Measurements from ENCODE around the gene TRAFD1. TPM values are rescaled to one million over a fixed set of nuclear protein-coding genes. Genes with fewer than 3 reads are reported as not detected.
"Not testable (repeated sequence)": the region's sequence is repeated elsewhere in the genome, so short reads cannot be mapped to it uniquely, and the experiment has no call there.

Gene TRAFD1, protein sequence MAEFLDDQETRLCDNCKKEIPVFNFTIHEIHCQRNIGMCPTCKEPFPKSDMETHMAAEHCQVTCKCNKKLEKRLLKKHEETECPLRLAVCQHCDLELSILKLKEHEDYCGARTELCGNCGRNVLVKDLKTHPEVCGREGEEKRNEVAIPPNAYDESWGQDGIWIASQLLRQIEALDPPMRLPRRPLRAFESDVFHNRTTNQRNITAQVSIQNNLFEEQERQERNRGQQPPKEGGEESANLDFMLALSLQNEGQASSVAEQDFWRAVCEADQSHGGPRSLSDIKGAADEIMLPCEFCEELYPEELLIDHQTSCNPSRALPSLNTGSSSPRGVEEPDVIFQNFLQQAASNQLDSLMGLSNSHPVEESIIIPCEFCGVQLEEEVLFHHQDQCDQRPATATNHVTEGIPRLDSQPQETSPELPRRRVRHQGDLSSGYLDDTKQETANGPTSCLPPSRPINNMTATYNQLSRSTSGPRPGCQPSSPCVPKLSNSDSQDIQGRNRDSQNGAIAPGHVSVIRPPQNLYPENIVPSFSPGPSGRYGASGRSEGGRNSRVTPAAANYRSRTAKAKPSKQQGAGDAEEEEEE
- 30.8 TPM for total RNA-seq

DNA sequence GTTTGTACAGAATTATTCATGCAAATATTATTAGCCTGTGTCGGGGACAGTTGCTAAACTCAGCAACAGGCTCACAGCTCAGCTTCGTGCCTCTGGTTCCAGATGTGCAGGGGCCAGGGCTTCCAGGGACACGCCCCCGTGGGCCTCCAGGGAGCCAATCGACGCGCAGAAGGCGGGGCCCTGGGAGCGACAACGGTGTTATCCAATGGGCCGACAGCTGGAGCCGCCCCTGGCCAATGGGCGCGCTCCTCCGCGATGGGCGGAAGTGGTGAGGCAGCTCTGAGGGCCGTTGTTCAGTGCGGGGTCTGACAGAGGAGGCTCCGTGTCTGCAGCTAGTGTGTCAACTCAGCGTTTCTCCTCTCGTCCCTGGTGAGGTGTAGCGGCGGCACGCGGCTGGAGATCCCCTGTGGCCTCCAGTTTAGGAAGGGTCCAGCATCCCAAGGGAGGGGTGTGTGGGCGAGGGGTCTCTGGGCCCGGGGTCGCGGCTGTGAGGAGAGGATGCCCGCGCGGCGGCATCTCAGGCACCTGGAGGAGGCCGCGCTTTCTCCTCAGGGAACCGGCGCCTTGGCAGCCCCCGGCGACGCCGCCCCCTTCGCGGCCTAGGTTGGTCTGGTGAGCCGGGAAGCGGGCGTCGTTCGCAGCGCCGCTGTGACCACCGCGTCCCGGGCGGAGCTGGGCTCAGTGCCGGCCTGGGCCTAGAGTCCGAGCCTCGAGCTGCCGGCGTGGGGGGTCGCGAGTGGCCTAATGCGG lies at the start of gene TRAFD1:
TRAFD1 (plus strand) TSS at position 311 of the 750 bp plus-strand sequence. CDS start 4,963 bp downstream, outside the sequence.
- H3K4me1 ChIP-seq (ENCODE audit: control insufficient read depth in 3 of 3, insufficient read depth in 3 of 3, low read length in 3 of 3): peaks cover 19 to 35% (median 28%) of the 10 kb centered on the region in 3 donors

GRCh38 chr12:112087055-112087850 lies 38.1 kb upstream of the TRAFD1 start:
- peaks cover 21 to 43% (median 33%) of the 10 kb centered on the region in 3 donors for H3K36me3 ChIP-seq (ENCODE audit: control insufficient read depth in 3 of 3, insufficient read depth in 3 of 3, low read length in 3 of 3)
- H3K4me3 ChIP-seq (ENCODE audit: low read length in 3 of 3): no peak overlapping the region
- no peak overlapping the region for H3K27ac ChIP-seq (ENCODE audit: low read depth, low read length)

More for the DNA sequence above, at the start of gene TRAFD1:
- Histone ChIP-seq H3K9ac (ENCODE audit: low read depth in 1 of 3, low read length in 3 of 3) (peak within 1 kb of the TSS; percentile 93 to 98 (median 97)), H3K27ac (ENCODE audit: low read depth, low read length) (peak within 1 kb of the TSS; percentile 94), H3K36me3 (ENCODE audit: control insufficient read depth in 3 of 3, insufficient read depth in 3 of 3, low read length in 3 of 3) (peaks cover 0 to 2% (median under 1%) of the 10 kb centered on the region in 3 donors), H3K4me3 (ENCODE audit: low read length in 3 of 3) (peak within 1 kb of the TSS; percentile 95 to 98 (median 96)), H3K9me3 (ENCODE audit: control insufficient read depth in 3 of 3, low read length in 3 of 3) (no peaks in the 10 kb centered on the region), H3K27me3 (ENCODE audit: control insufficient read depth in 3 of 3, insufficient read depth in 3 of 3, low read length in 3 of 3) (no peaks in the 10 kb centered on the region)

DNA sequence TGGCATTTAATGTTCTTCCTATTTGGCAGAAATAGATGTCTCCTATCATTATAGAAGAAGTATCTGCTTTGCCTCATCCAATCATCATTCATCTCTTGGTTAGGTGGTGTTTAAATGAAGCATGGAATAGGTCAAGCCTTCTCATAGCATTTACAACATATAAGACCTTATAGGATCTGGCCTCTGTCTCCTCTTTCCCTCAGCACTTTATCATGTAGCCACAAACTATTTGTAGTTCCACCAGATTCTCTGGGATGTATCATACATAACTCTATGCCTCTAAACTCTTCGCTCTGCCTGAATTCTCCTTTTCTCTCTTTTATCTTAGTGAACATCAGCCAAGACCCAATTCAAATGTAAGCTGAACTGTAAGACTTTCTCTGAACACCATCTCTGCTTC lies 37.5 kb upstream of the TRAFD1 start:
- H3K27ac ChIP-seq (ENCODE audit: low read depth, low read length): no peak overlapping the region
- H3K36me3 ChIP-seq (ENCODE audit: control insufficient read depth in 3 of 3, insufficient read depth in 3 of 3, low read length in 3 of 3): peaks cover 21 to 43% (median 36%) of the 10 kb centered on the region in 3 donors
- H3K4me1 ChIP-seq (ENCODE audit: control insufficient read depth in 3 of 3, insufficient read depth in 3 of 3, low read length in 3 of 3): no peaks in the 10 kb centered on the region
- H3K9ac ChIP-seq (ENCODE audit: low read depth in 1 of 3, low read length in 3 of 3): no peak overlapping the region
- H3K4me3 ChIP-seq (ENCODE audit: low read length in 3 of 3): no peak overlapping the region
- no peaks in the 10 kb centered on the region for H3K27me3 ChIP-seq (ENCODE audit: control insufficient read depth in 3 of 3, insufficient read depth in 3 of 3, low read length in 3 of 3)
- H3K9me3 ChIP-seq (ENCODE audit: control insufficient read depth in 3 of 3, low read length in 3 of 3): no peaks in the 10 kb centered on the region

More at GRCh38 chr12:112087055-112087850, 38.1 kb upstream of the TRAFD1 start:
- no peaks in the 10 kb centered on the region for H3K4me1 ChIP-seq (ENCODE audit: control insufficient read depth in 3 of 3, insufficient read depth in 3 of 3, low read length in 3 of 3)
- no peaks in the 10 kb centered on the region for H3K27me3 ChIP-seq (ENCODE audit: control insufficient read depth in 3 of 3, insufficient read depth in 3 of 3, low read length in 3 of 3)
- no peak overlapping the region for H3K9ac ChIP-seq (ENCODE audit: low read depth in 1 of 3, low read length in 3 of 3)
- no peaks in the 10 kb centered on the region for H3K9me3 ChIP-seq (ENCODE audit: control insufficient read depth in 3 of 3, low read length in 3 of 3)

- H3K36me3 ChIP-seq (ENCODE audit: control insufficient read depth in 3 of 3, insufficient read depth in 3 of 3, low read length in 3 of 3): peaks cover 17 to 35% (median 33%) of the 10 kb centered on the region in 3 donors
- H3K27ac ChIP-seq (ENCODE audit: low read depth, low read length): no peak overlapping the region
- no peak overlapping the region for H3K4me3 ChIP-seq (ENCODE audit: low read length in 3 of 3)
- H3K9me3 ChIP-seq (ENCODE audit: control insufficient read depth in 3 of 3, low read length in 3 of 3): no peaks in the 10 kb centered on the region
- no peak overlapping the region for H3K9ac ChIP-seq (ENCODE audit: low read depth in 1 of 3, low read length in 3 of 3)
- H3K4me1 ChIP-seq (ENCODE audit: control insufficient read depth in 3 of 3, insufficient read depth in 3 of 3, low read length in 3 of 3): peaks cover 0 to 2% (median 0%) of the 10 kb centered on the region in 3 donors
- no peaks in the 10 kb centered on the region for H3K27me3 ChIP-seq (ENCODE audit: control insufficient read depth in 3 of 3, insufficient read depth in 3 of 3, low read length in 3 of 3)
These were observed 33.8 kb upstream of the TRAFD1 start for GRCh38 chr12:112091563-112091962.

- H3K27ac ChIP-seq (ENCODE audit: low read depth, low read length): no peak overlapping the region
- no peaks in the 10 kb centered on the region for H3K9me3 ChIP-seq (ENCODE audit: control insufficient read depth in 3 of 3, low read length in 3 of 3)
- H3K9ac ChIP-seq (ENCODE audit: low read depth in 1 of 3, low read length in 3 of 3): no peak overlapping the region
- H3K36me3 ChIP-seq (ENCODE audit: control insufficient read depth in 3 of 3, insufficient read depth in 3 of 3, low read length in 3 of 3): peaks cover 8 to 29% (median 21%) of the 10 kb centered on the region in 3 donors
- H3K4me1 ChIP-seq (ENCODE audit: control insufficient read depth in 3 of 3, insufficient read depth in 3 of 3, low read length in 3 of 3): peaks cover 0 to 6% (median 0%) of the 10 kb centered on the region in 3 donors
- no peaks in the 10 kb centered on the region for H3K27me3 ChIP-seq (ENCODE audit: control insufficient read depth in 3 of 3, insufficient read depth in 3 of 3, low read length in 3 of 3)
- H3K4me3 ChIP-seq (ENCODE audit: low read length in 3 of 3): no peak overlapping the region
These were observed 29.3 kb upstream of the TRAFD1 start for GRCh38 chr12:112096070-112096469.

- H3K27ac ChIP-seq (ENCODE audit: low read depth, low read length): no peak overlapping the region
- H3K27me3 ChIP-seq (ENCODE audit: control insufficient read depth in 3 of 3, insufficient read depth in 3 of 3, low read length in 3 of 3): no peaks in the 10 kb centered on the region
- H3K9me3 ChIP-seq (ENCODE audit: control insufficient read depth in 3 of 3, low read length in 3 of 3): no peaks in the 10 kb centered on the region
- no peak overlapping the region for H3K4me3 ChIP-seq (ENCODE audit: low read length in 3 of 3)
- peaks cover 0 to 6% (median 0%) of the 10 kb centered on the region in 3 donors for H3K4me1 ChIP-seq (ENCODE audit: control insufficient read depth in 3 of 3, insufficient read depth in 3 of 3, low read length in 3 of 3)
- H3K36me3 ChIP-seq (ENCODE audit: control insufficient read depth in 3 of 3, insufficient read depth in 3 of 3, low read length in 3 of 3): peaks cover 7 to 25% (median 19%) of the 10 kb centered on the region in 3 donors
- H3K9ac ChIP-seq (ENCODE audit: low read depth in 1 of 3, low read length in 3 of 3): no peak overlapping the region
These were observed 28.7 kb upstream of the TRAFD1 start for GRCh38 chr12:112096667-112097066.

DNA sequence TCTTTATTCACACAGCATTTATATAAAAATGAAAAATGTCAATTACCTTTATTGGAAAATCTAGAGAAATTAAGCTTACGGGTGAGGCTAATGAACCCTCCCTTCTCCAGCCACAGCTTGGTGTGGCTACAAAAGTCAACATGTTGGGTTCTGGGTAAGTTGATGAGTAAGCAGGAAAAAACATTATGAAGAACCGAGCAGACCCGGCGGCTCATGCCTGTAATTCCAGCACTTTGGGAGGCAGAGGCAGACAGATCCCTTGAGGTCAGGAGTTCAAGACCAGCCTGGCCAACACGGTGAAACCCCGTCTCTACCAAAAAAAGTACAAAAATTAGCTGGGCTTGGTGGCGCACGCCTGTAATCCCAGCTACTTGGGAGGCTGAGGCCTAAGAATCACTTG lies 27.7 kb upstream of the TRAFD1 start:
- Histone ChIP-seq H3K4me1 (ENCODE audit: control insufficient read depth in 3 of 3, insufficient read depth in 3 of 3, low read length in 3 of 3) (peaks cover 0 to 6% (median 0%) of the 10 kb centered on the region in 3 donors), H3K27ac (ENCODE audit: low read depth, low read length) (no peak overlapping the region), H3K9ac (ENCODE audit: low read depth in 1 of 3, low read length in 3 of 3) (no peak overlapping the region), H3K4me3 (ENCODE audit: low read length in 3 of 3) (no peak overlapping the region), H3K36me3 (ENCODE audit: control insufficient read depth in 3 of 3, insufficient read depth in 3 of 3, low read length in 3 of 3) (peaks cover 7 to 17% (median 13%) of the 10 kb centered on the region in 3 donors), H3K9me3 (ENCODE audit: control insufficient read depth in 3 of 3, low read length in 3 of 3) (no peaks in the 10 kb centered on the region), H3K27me3 (ENCODE audit: control insufficient read depth in 3 of 3, insufficient read depth in 3 of 3, low read length in 3 of 3) (no peaks in the 10 kb centered on the region)

DNA sequence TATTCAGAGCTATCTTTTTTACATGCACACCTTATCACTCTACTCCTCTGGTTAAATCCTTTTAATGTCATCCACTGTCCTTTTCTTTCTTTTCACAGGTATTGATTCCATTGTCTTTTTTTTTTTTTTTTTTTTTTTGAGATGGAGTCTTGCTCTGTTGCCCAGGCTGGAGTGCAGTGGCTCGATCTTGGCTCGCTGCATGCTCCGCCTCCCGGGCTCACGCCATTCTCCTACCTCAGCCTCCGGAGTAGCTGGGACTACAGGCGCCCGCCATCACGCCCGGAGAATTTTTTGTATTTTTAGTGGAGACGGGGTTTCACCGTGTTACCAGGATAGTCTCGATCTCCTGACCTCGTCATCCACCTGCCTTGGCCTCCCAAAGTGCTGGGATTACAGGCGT lies 24.9 kb upstream of the TRAFD1 start:
- Histone ChIP-seq H3K4me1 (ENCODE audit: control insufficient read depth in 3 of 3, insufficient read depth in 3 of 3, low read length in 3 of 3) (peaks cover 8 to 26% (median 12%) of the 10 kb centered on the region in 3 donors), H3K36me3 (ENCODE audit: control insufficient read depth in 3 of 3, insufficient read depth in 3 of 3, low read length in 3 of 3) (peaks cover 7 to 15% (median 13%) of the 10 kb centered on the region in 3 donors)
- H3K4me3 ChIP-seq (ENCODE audit: low read length in 3 of 3); H3K27ac ChIP-seq (ENCODE audit: low read depth, low read length); H3K27me3 ChIP-seq (ENCODE audit: control insufficient read depth in 3 of 3, insufficient read depth in 3 of 3, low read length in 3 of 3); H3K9ac ChIP-seq (ENCODE audit: low read depth in 1 of 3, low read length in 3 of 3); H3K9me3 ChIP-seq (ENCODE audit: control insufficient read depth in 3 of 3, low read length in 3 of 3): not testable (repeated sequence)

DNA sequence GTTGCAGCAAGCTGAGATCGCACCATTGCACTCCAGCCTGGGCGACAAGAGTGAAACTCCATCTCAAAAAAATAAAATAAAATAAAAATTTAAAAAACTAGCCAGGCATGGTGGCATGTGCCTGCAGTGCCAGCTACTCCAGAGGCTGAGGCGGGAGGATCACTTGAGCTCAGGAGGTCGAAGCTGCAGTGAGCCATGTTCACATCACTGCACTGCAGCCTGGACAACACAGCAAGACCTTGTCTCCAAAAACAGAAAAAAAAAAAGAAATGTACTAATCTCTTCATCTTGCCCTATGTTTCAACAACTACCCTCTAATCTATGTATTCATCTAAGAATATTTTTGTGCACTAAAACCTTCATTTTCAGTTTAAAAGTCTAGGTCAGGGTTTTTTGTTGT lies 23.2 kb upstream of the TRAFD1 start:
- H3K4me3 ChIP-seq (ENCODE audit: low read length in 3 of 3): no peak overlapping the region
- H3K9ac ChIP-seq (ENCODE audit: low read depth in 1 of 3, low read length in 3 of 3): no peak overlapping the region
- no peaks in the 10 kb centered on the region for H3K9me3 ChIP-seq (ENCODE audit: control insufficient read depth in 3 of 3, low read length in 3 of 3)
- peaks cover 17 to 31% (median 20%) of the 10 kb centered on the region in 3 donors for H3K4me1 ChIP-seq (ENCODE audit: control insufficient read depth in 3 of 3, insufficient read depth in 3 of 3, low read length in 3 of 3)
- H3K36me3 ChIP-seq (ENCODE audit: control insufficient read depth in 3 of 3, insufficient read depth in 3 of 3, low read length in 3 of 3): peaks cover 7 to 10% (median 8%) of the 10 kb centered on the region in 3 donors
- H3K27me3 ChIP-seq (ENCODE audit: control insufficient read depth in 3 of 3, insufficient read depth in 3 of 3, low read length in 3 of 3): no peaks in the 10 kb centered on the region
- H3K27ac ChIP-seq (ENCODE audit: low read depth, low read length): no peak overlapping the region

All from skeletal muscle tissue (tissue), 4 donors.